GM23338 (cell line): ENCODE results near the gene LRRC2. TPM values are rescaled to one million over a fixed set of nuclear protein-coding genes. Genes with fewer than 3 reads are reported as not detected.

Experiments used
- ATAC-seq: fragments of 200-7000 bp; cut with Tn5 transposase; 3 replicates; pipeline ENCODE4 v1.9.1; 2020
- DNase-seq: peaks from one replicate; pipeline ENCODE4 v3.0.0-alpha.2; 2015; ENCODE audit warnings: low spot score
- H2AFZ ChIP-seq: fragments of 200-600 bp; sonication (generic); 2 replicates; pipeline ENCODE4 v1.8.0; 2016; ENCODE audit warnings: antibody characterized with exemption, mild to moderate bottlenecking, moderate library complexity
- H3F3A ChIP-seq: fragments of 200-600 bp; sonication (generic); replicated peaks from 2 replicates; pipeline ENCODE4 v1.8.0; 2017; ENCODE audit warnings: antibody characterized with exemption, mixed run types, low read depth
- H3K27ac ChIP-seq: fragments of 200-600 bp; sonication (generic); 2 replicates; pipeline ENCODE4 v1.6.1; 2016; ENCODE audit warnings: low read depth
- H3K27me3 ChIP-seq: fragments of 200-600 bp; sonication (generic); 2 replicates; pipeline ENCODE4 v1.8.0; 2016; ENCODE audit warnings: mild to moderate bottlenecking, mixed run types, moderate library complexity; ENCODE audit not compliant: insufficient read depth
- H3K36me3 ChIP-seq: fragments of 200-600 bp; sonication (generic); 2 replicates; pipeline ENCODE4 v1.8.0; 2016; ENCODE audit warnings: mild to moderate bottlenecking; ENCODE audit not compliant: insufficient read depth
- H3K4me1 ChIP-seq: fragments of 200-600 bp; sonication (generic); 2 replicates; pipeline ENCODE4 v1.8.0; 2016; ENCODE audit warnings: mild to moderate bottlenecking, moderate library complexity; ENCODE audit not compliant: insufficient read depth
- H3K4me2 ChIP-seq: fragments of 200-600 bp; sonication (generic); 2 replicates; pipeline ENCODE4 v1.7.1; 2017; ENCODE audit warnings: mixed run types
- H3K4me3 ChIP-seq: fragments of 200-600 bp; sonication (generic); 2 replicates; pipeline ENCODE4 v1.6.1; 2016; ENCODE audit warnings: mixed run types
- H3K79me2 ChIP-seq: fragments of 200-600 bp; sonication (generic); replicated peaks from 2 replicates; pipeline ENCODE4 v1.8.0; 2017; ENCODE audit warnings: mild to moderate bottlenecking; ENCODE audit not compliant: insufficient read depth
- H3K9me2 ChIP-seq: fragments of 200-600 bp; sonication (generic); 2 replicates; pipeline ENCODE4 v1.8.0; 2017; ENCODE audit not compliant: insufficient read depth
- H4K20me1 ChIP-seq: fragments of 200-600 bp; sonication (generic); replicated peaks from 2 replicates; pipeline ENCODE4 v1.8.0; 2017; ENCODE audit warnings: mild to moderate bottlenecking; ENCODE audit not compliant: insufficient read depth
- H3K27ac Mint-ChIP-seq: 2 replicates; pipeline ENCODE4 v1.8.0; 2020; ENCODE audit warnings: inconsistent platforms, mild to moderate bottlenecking, moderate library complexity, mixed read lengths
- H3K27me3 Mint-ChIP-seq: 3 replicates; pipeline ENCODE4 v1.8.0; 2022; ENCODE audit warnings: low read depth, mild to moderate bottlenecking, moderate library complexity, mixed read lengths, inconsistent platforms; ENCODE audit not compliant: insufficient read depth, poor library complexity
- H3K36me3 Mint-ChIP-seq: 3 replicates; pipeline ENCODE4 v1.8.0; 2021; ENCODE audit warnings: low read depth, mild to moderate bottlenecking, inconsistent platforms, moderate library complexity, mixed read lengths
- H3K4me1 Mint-ChIP-seq: 3 replicates; pipeline ENCODE4 v1.8.0; 2020; ENCODE audit warnings: mild to moderate bottlenecking, inconsistent platforms, mixed read lengths
- H3K4me3 Mint-ChIP-seq: 3 replicates; pipeline ENCODE4 v1.8.0; 2021; ENCODE audit warnings: moderate library complexity, mild to moderate bottlenecking, inconsistent platforms, mixed read lengths
- H3K9me3 Mint-ChIP-seq: 3 replicates; pipeline ENCODE4 v1.8.0; 2020; ENCODE audit warnings: moderate library complexity, mild to moderate bottlenecking, inconsistent platforms, mixed read lengths
- CREB1 ChIP-seq: fragments of 250-450 bp; sonication (Bioruptor Pico); IDR thresholded peaks from 2 replicates; pipeline ENCODE4 v1.5.0; 2020; ENCODE audit warnings: low read depth, mild to moderate bottlenecking, moderate library complexity
- CTCF ChIP-seq, 2 experiments: fragments of 200-600 bp in 1 of 2; sonication (generic) in 1 of 2; conservative IDR thresholded peaks; 2 replicates each; pipeline versions ENCODE4 v1.5.1 to v1.6.1; 2016 to 2017; ENCODE audit warnings: antibody characterized with exemption in 2 of 2, low read depth in 2 of 2, mild to moderate bottlenecking in 2 of 2, moderate library complexity in 1 of 2
- ETS1 ChIP-seq: IDR thresholded peaks from 2 replicates; pipeline ENCODE4 v1.6.1; 2016; ENCODE audit warnings: antibody characterized with exemption
- EZH2 ChIP-seq: fragments of 200-600 bp; sonication (generic); IDR thresholded peaks from one replicate; pipeline ENCODE4 v1.8.0; 2017; ENCODE audit warnings: antibody characterized with exemption, mild to moderate bottlenecking, low read depth; ENCODE audit not compliant: unreplicated experiment
- EZH2phosphoT487 ChIP-seq: fragments of 200-600 bp; sonication (generic); IDR thresholded peaks from one replicate; pipeline ENCODE4 v1.8.1; 2018; ENCODE audit warnings: antibody characterized with exemption; ENCODE audit not compliant: unreplicated experiment
- JUNB ChIP-seq: IDR thresholded peaks from one replicate; pipeline ENCODE4 v1.6.1; 2016; ENCODE audit warnings: antibody characterized with exemption; ENCODE audit not compliant: unreplicated experiment
- NANOG ChIP-seq: IDR thresholded peaks from 2 replicates; pipeline ENCODE4 v1.6.1; 2016; ENCODE audit warnings: antibody characterized with exemption, borderline replicate concordance
- POLR2AphosphoS5 ChIP-seq: IDR thresholded peaks from 2 replicates; pipeline ENCODE4 v1.6.1; 2016; ENCODE audit warnings: antibody characterized with exemption, low read depth
- REST ChIP-seq: IDR thresholded peaks from one replicate; pipeline ENCODE4 v1.6.1; 2018; ENCODE audit warnings: antibody characterized with exemption; ENCODE audit not compliant: unreplicated experiment
- STAT1 ChIP-seq: IDR thresholded peaks from one replicate; pipeline ENCODE4 v1.6.1; 2016; ENCODE audit warnings: antibody characterized with exemption; ENCODE audit not compliant: unreplicated experiment
- ZNF114 ChIP-seq: fragments of 250-450 bp; sonication (Bioruptor Pico); IDR thresholded peaks from 2 replicates; pipeline ENCODE4 v1.5.0; 2020; ENCODE audit warnings: mild to moderate bottlenecking, moderate library complexity
- ZNF331 ChIP-seq: fragments of 250-450 bp; sonication (Bioruptor Pico); IDR thresholded peaks from 2 replicates; pipeline ENCODE4 v1.5.0; 2020; ENCODE audit warnings: low read depth, mild to moderate bottlenecking, moderate library complexity
- ZNF462 ChIP-seq: fragments of 250-450 bp; sonication (Bioruptor Pico); IDR thresholded peaks from 2 replicates; pipeline ENCODE4 v1.5.0; 2020; ENCODE audit warnings: mild to moderate bottlenecking, moderate library complexity
- polyA plus RNA-seq: library from polyadenylated mRNA; unstranded; fragments of >200 nt; fragmentation: Nextera tagmentation; extraction: Ambion mirVana; gene quantifications from 2 replicates; pipeline ENCODE4 v1.2.1, GENCODE V29; 2016
- total RNA-seq: library from RNA; depleted of rRNA; stranded (reverse); fragments of >200 nt; shearing (Covaris generic); gene quantifications from 2 replicates; pipeline ENCODE4 v1.2.3, GENCODE V29; 2014

LRRC2 gene
- total and polyA plus RNA-seq, 2 experiments from 2014 or later = 6.5 to 7.1 TPM

GRCh38 chr3:46573701-46574100, 7.6 kb upstream of the LRRC2 start:
- H3K79me2 ChIP-seq = peaks cover 13% of the 10 kb centered on the region
- TF ChIP-seq ZNF462 (no peak), REST (no peak), STAT1 (no peak), JUNB (no peak), EZH2 (no peak), ETS1 (no peak), CTCF (conservative IDR thresholded peaks at IDR 0.05; ENCODE audit: low read depth in 2 of 2) (no peak), POLR2AphosphoS5 (no peak), EZH2phosphoT487 (no peak), NANOG (no peak), CREB1 (CRISPR knock-in tag) (no peak), ZNF331 (CRISPR knock-in tag) (no peak), ZNF114 (CRISPR knock-in tag) (no peak)
- ATAC-seq = no peak
- H3K4me3 Mint-ChIP-seq = peak overlapping the region; percentile 92
- peak overlapping the region; percentile 100 for H3K27ac Mint-ChIP-seq
- H3K27me3 ChIP-seq = no peaks in the 10 kb centered on the region
- DNase-seq = peak; percentile 53
- H3K27ac ChIP-seq = peak overlapping the region; percentile 99
- no peaks in the 10 kb centered on the region for H4K20me1 ChIP-seq
- no peak overlapping the region for H2AFZ ChIP-seq
- H3K36me3 Mint-ChIP-seq = peaks cover 27% of the 10 kb centered on the region
- H3K36me3 ChIP-seq = peaks cover under 1% of the 10 kb centered on the region; the same call in 1 of the 2 replicates
- peaks cover 25% of the 10 kb centered on the region for H3K4me1 ChIP-seq
- peaks cover 43% of the 10 kb centered on the region for H3K4me1 Mint-ChIP-seq
- peaks cover 24% of the 10 kb centered on the region for H3K9me3 Mint-ChIP-seq
- H3K4me3 ChIP-seq = peak overlapping the region; percentile 14
- peaks cover 5% of the 10 kb centered on the region for H3K27me3 Mint-ChIP-seq
- no peaks in the 10 kb centered on the region for H3K9me2 ChIP-seq
- peaks cover 19% of the 10 kb centered on the region; the same call in 1 of the 2 replicates for H3F3A ChIP-seq
- H3K4me2 ChIP-seq = peak overlapping the region; percentile 40
